ENCODE results near the gene CAPNS2. TPM values are rescaled to one million over a fixed set of nuclear protein-coding genes. Genes with fewer than 3 reads are reported as not detected.

CAPNS2 gene
- total and polyA plus RNA-seq, 11 donors = 0.72 TPM; not detected in 10

DNA sequence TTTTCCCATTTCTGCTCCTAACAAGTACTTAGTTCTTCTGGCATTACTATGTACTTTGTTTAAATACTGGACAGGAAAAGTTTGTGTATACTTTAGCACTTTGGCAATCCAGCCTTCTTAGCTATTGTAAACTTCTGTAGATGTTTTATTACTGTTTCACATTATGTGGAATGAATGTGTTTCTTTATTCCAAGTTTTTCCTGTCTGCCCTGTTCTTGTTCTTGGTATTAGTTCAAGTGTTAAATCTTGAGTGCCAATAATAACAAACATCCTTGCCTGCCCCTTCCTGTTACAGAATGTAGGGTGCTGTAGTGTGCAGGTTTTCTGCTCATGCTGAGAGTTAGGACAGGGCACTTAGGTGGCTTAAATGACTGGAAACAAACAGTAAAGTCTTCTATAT lies 7.3 kb upstream of the CAPNS2 start:
- TF ChIP-seq, protein P1, sequence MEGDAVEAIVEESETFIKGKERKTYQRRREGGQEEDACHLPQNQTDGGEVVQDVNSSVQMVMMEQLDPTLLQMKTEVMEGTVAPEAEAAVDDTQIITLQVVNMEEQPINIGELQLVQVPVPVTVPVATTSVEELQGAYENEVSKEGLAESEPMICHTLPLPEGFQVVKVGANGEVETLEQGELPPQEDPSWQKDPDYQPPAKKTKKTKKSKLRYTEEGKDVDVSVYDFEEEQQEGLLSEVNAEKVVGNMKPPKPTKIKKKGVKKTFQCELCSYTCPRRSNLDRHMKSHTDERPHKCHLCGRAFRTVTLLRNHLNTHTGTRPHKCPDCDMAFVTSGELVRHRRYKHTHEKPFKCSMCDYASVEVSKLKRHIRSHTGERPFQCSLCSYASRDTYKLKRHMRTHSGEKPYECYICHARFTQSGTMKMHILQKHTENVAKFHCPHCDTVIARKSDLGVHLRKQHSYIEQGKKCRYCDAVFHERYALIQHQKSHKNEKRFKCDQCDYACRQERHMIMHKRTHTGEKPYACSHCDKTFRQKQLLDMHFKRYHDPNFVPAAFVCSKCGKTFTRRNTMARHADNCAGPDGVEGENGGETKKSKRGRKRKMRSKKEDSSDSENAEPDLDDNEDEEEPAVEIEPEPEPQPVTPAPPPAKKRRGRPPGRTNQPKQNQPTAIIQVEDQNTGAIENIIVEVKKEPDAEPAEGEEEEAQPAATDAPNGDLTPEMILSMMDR (IDR thresholded peaks at IDR 0.05) = no peak
- no peak for TF ChIP-seq POLR2A (IDR thresholded peaks at IDR 0.05)
- intact Hi-C loops (cut with DNase I) = no loop called here
- H3K9me3 ChIP-seq = no peaks in the 10 kb centered on the region
- no peak overlapping the region for H3K4me3 ChIP-seq
- peak overlapping the region in 1 of 12 donors; percentile 28 for H3K27ac ChIP-seq
- H3K4me1 ChIP-seq = peaks cover 0 to 29% (median 9%) of the 10 kb centered on the region in 12 donors
- peaks cover 0 to 17% (median under 1%) of the 10 kb centered on the region in 9 donors for H3K36me3 ChIP-seq
- no peaks in the 10 kb centered on the region for H3K27me3 ChIP-seq
- DNase-seq (no peak), ATAC-seq (peak in 3 of 4 donors; percentile 53 to 55 (median 53))

DNA sequence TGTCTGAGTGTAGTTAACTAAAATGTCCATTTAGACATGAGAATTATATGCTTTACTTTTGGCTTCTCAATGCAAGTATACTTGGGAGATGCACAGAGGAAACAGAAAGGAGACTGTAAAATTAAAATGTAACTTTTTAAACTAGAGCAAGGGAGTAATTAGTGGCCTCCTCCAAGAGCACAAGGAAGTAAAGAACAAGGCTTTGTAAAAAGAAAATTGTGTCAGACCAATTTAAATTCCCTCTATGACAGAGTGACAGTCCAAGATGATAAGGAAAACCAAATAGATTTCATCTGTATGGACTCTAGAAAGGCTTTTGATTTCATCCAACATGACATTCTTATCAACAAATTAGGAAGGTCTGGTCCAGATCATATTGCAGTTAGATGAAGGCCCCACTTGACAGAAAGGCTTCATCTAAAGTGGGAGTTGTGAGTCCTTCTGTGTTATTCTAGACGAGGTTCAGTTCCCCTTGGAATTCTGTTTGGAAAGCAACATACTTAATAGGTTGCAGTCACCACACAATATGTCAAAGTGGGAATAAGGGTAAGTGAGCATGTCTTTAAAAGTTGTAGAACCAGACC lies 6.5 kb upstream of the CAPNS2 start:
- Histone ChIP-seq H3K4me1 (peaks cover 0 to 32% (median 9%) of the 10 kb centered on the region in 12 donors), H3K9me3 (no peaks in the 10 kb centered on the region), H3K27me3 (no peaks in the 10 kb centered on the region), H3K4me3 (no peak overlapping the region), H3K36me3 (peaks cover 0 to 17% (median 0%) of the 10 kb centered on the region in 9 donors), H3K27ac (no peak overlapping the region)
- 38 to 61% (median 43%) methylated on average over 1 of the region's 1 CpG for WGBS, 4 donors
- intact Hi-C loops (cut with DNase I) = no loop called here
- TF ChIP-seq, protein P1 (IDR thresholded peaks at IDR 0.05) = no peak
- TF ChIP-seq POLR2A (IDR thresholded peaks at IDR 0.05) = no peak
- DNase-seq (no peak), ATAC-seq (no peak)

DNA sequence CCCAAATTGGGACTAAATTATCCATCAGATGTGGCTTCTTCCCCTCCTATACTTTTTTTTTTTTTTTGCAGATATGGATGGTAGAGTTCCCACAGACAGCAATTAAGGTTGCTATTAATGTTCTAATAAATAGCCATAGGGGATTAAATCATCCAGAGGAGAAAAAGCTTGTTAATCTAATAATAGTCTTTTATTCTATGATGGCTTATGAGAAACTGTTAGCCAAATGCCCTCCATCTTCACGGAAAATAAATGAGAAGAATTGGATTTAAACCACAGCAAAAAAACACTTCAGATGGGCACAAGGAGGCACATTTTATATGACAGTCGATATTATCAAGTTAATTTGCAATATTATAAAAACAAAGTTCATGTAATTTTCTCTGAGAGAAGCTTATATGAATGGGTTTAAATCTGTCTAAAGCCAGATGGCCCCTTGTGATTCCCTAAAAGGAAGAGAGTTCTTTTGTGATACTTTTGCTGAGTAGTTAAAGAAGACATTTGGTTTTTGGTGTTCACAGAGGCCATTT lies 5.1 kb upstream of the CAPNS2 start:
- H3K27ac ChIP-seq = no peak overlapping the region
- no peaks in the 10 kb centered on the region for H3K27me3 ChIP-seq
- ATAC-seq (no peak), DNase-seq (no peak)
- 88 to 94% (median 91%) methylated on average over 2 of the region's 2 CpGs for WGBS, 4 donors
- no peak overlapping the region for H3K4me3 ChIP-seq
- intact Hi-C loops (cut with DNase I) = no loop called here
- no peaks in the 10 kb centered on the region for H3K9me3 ChIP-seq
- H3K4me1 ChIP-seq = peaks cover 0 to 45% (median 9%) of the 10 kb centered on the region in 12 donors
- TF ChIP-seq POLR2A (IDR thresholded peaks at IDR 0.05) = no peak
- TF ChIP-seq, protein P1 (IDR thresholded peaks at IDR 0.05) = no peak
- H3K36me3 ChIP-seq = peaks cover 0 to 7% (median 0%) of the 10 kb centered on the region in 9 donors

DNA sequence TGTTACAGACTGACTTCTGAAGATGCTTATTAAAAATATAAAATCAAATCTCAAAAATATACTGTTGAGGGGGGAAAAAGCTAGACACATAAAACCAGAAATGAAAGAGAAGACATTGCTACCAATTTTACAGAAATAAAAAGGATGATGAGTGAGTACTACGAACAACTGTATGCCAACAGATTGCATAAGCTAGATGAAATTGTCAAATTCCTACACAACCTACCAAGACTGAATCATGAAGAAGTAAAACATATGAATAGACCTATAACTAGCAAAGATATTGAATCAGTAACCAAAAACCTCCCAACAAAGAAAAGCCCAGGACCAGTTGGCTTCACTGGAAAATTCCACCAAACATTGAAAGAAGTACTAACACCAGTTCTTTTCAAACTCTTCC lies 3.5 kb upstream of the CAPNS2 start:
- ATAC-seq (no peak), DNase-seq (no peak)
- no peak for TF ChIP-seq POLR2A (IDR thresholded peaks at IDR 0.05)
- TF ChIP-seq, protein P1 (IDR thresholded peaks at IDR 0.05) = no peak
- WGBS, 4 donors = 91 to 100% (median 95%) methylated on average over 1 of the region's 1 CpG
- Histone ChIP-seq H3K4me1 (peaks cover 0 to 61% (median 12%) of the 10 kb centered on the region in 12 donors), H3K27me3 (no peaks in the 10 kb centered on the region), H3K9me3 (no peaks in the 10 kb centered on the region), H3K27ac (peak overlapping the region in 1 of 12 donors; percentile 18), H3K36me3 (no peaks in the 10 kb centered on the region), H3K4me3 (no peak overlapping the region)
- intact Hi-C loops (cut with DNase I) = no loop called here

Data from heart left ventricle (tissue), 16 donors.